PC-9 (cell line): ENCODE data around the gene OR52E8.

Source experiments
- CTCF ChIP-seq: fragments of 200-600 bp; sonication (generic); conservative IDR thresholded peaks from 2 replicates; pipeline ENCODE4 v1.6.1; 2017; ENCODE audit warnings: mixed run types, antibody characterized with exemption, mild to moderate bottlenecking, moderate library complexity
- EZH2 ChIP-seq: fragments of 200-600 bp; sonication (generic); IDR thresholded peaks from 2 replicates; pipeline ENCODE4 v1.8.0; 2017; ENCODE audit warnings: antibody characterized with exemption, low read depth

- TF ChIP-seq CTCF (no peak), EZH2 (no peak)
Measured at GRCh38 chr11:5881756-5882155, 24.3 kb upstream of the OR52E8 start.
